Measurements from ENCODE around the gene LLPH. TPM values are rescaled to one million over a fixed set of nuclear protein-coding genes. Genes with fewer than 3 reads are reported as not detected.

LLPH gene
- total and polyA plus RNA-seq, 12 donors, result 5.5 to 145 (median 33.3) TPM

- H3K4me3 ChIP-seq, result no peak overlapping the region
- H3K4me1 ChIP-seq (replicated peaks in 1 of 2), result no peaks in the 10 kb centered on the region
- peaks cover 4 to 25% of the 10 kb centered on the region in 2 donors for H3K36me3 ChIP-seq (replicated peaks in 1 of 2)
- 92 to 99% (median 98%) methylated on average over 3 of the region's 3 CpGs for WGBS, 4 donors
- TF ChIP-seq CTCF (IDR thresholded peaks at IDR 0.05), result no peak
- no peak for TF ChIP-seq POLR2A (IDR thresholded peaks at IDR 0.05)
- H3K9me3 ChIP-seq (replicated peaks in 1 of 3), result peaks cover 3 to 20% (median 13%) of the 10 kb centered on the region in 3 donors
- intact Hi-C loops (cut with DNase I), result no loop called here
- DNase-seq, result no peak
- H3K27me3 ChIP-seq, result no peaks in the 10 kb centered on the region
- no peak overlapping the region for H3K27ac ChIP-seq
Observed at GRCh38 chr12:66137937-66138336, 7.4 kb upstream of the LLPH start.

GRCh38 chr12:66132408-66132807 lies 1.9 kb upstream of the LLPH start:
- DNase-seq, result no peak
- Histone ChIP-seq H3K4me1 (replicated peaks in 1 of 2) (peaks cover 20 to 34% of the 10 kb centered on the region in 2 donors), H3K4me3 (no peak overlapping the region), H3K9me3 (replicated peaks in 1 of 3) (no peaks in the 10 kb centered on the region), H3K27me3 (no peaks in the 10 kb centered on the region), H3K27ac (no peak overlapping the region), H3K36me3 (replicated peaks in 1 of 2) (peaks cover 4 to 19% of the 10 kb centered on the region in 2 donors)
- TF ChIP-seq POLR2A (IDR thresholded peaks at IDR 0.05) (no peak), CTCF (IDR thresholded peaks at IDR 0.05) (no peak)
- intact Hi-C loops (cut with DNase I), result no loop called here

- H3K4me1 ChIP-seq (replicated peaks in 1 of 2), result peaks cover 20 to 46% of the 10 kb centered on the region in 2 donors
- H3K9me3 ChIP-seq (replicated peaks in 1 of 3), result no peaks in the 10 kb centered on the region
- H3K36me3 ChIP-seq (replicated peaks in 1 of 2), result peaks cover 0 to 10% of the 10 kb centered on the region in 2 donors
- no peak for TF ChIP-seq POLR2A (IDR thresholded peaks at IDR 0.05)
- no peak for TF ChIP-seq CTCF (IDR thresholded peaks at IDR 0.05)
- peak overlapping the region in 4 of 5 donors; percentile 48 to 84 (median 70) for H3K27ac ChIP-seq
- WGBS, 4 donors, result 8 to 12% (median 8%) methylated on average over 11 of the region's 11 CpGs
- H3K4me3 ChIP-seq, result peak overlapping the region; percentile 30 to 94 (median 70)
- DNase-seq, result no peak
- intact Hi-C loops (cut with DNase I), result no loop called here
- H3K27me3 ChIP-seq, result no peaks in the 10 kb centered on the region
Observed at GRCh38 chr12:66131067-66131688, 628 bp upstream of the LLPH start.

GRCh38 chr12:66129934-66130266 lies 650 bp downstream of the LLPH start:
- Histone ChIP-seq H3K27me3 (no peaks in the 10 kb centered on the region), H3K4me3 (peak overlapping the region; percentile 30 to 94 (median 70)), H3K27ac (peak overlapping the region in 3 of 5 donors; percentile 48 to 84 (median 76)), H3K4me1 (replicated peaks in 1 of 2) (peaks cover 20 to 46% of the 10 kb centered on the region in 2 donors), H3K9me3 (replicated peaks in 1 of 3) (no peaks in the 10 kb centered on the region), H3K36me3 (replicated peaks in 1 of 2) (peaks cover 0 to 13% of the 10 kb centered on the region in 2 donors)
- intact Hi-C loops (cut with DNase I), result no loop called here
- WGBS, 4 donors, result 1 to 3% (median 2%) methylated on average over 8 of the region's 8 CpGs
- TF ChIP-seq POLR2A (IDR thresholded peaks at IDR 0.05) (no peak), CTCF (IDR thresholded peaks at IDR 0.05) (no peak)
- DNase-seq, result peak in 3 of 7 donors; percentile 14 to 35 (median 28)
